OCI-M2 (cell line): ENCODE data around the gene SIRPB2.
"Not testable (repeated sequence)": the region's sequence is repeated elsewhere in the genome, so short reads cannot be mapped to it uniquely, and the experiment has no call there.

Source experiments
- DNase-seq: peaks from one replicate; lab custom pipeline; 2025; ENCODE audit not compliant: unreplicated experiment; lab: John Stamatoyannopoulos, UW

The SIRPB2 gene

DNA sequence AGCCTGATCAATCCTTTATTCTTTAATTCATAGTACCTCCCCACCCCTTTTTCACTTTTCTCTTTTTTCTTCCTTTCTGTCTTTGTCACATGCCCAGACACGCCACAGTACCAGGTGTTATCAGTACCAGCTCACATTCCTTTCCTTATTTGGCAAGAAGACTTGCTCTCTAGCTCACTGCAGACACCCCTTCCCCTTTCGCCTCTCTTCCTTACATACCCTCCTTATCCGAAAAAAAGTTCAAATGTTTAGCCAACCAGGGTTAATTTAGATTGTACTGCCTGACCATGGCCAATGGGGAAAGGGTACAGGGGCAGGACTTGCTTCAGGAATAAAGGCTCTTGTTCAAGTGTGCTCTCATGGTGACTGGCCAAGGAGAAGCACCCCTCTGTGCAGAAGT lies 9.3 kb upstream of the SIRPB2 start:
- DNase-seq = no peak

- no peak for DNase-seq
Measured at GRCh38 chr20:1499528-1500420, 8.6 kb upstream of the SIRPB2 start.

- DNase-seq = not testable (repeated sequence)
Measured at GRCh38 chr20:1497371-1497770, 6.2 kb upstream of the SIRPB2 start.

- no peak for DNase-seq
Measured at GRCh38 chr20:1496930-1497329, 5.7 kb upstream of the SIRPB2 start.

DNA sequence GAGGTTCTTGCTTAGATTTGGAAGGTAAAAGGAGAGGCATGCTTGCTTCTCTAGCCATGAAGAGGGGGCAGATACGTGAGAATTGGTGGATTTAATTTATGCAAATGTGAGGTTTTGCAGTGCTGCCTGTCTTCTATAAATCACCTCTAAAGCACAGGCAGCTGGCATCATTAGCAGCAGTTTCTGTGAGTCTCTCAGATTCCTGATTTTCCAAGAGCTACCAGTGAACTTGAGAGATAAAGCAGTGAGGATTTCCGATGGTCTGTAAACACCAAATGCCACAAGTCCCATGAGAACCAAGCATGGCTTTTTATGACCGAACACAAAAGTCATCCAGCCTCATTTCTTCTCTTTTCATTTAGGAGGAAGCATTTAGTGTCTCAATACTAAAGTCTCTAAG lies 3.2 kb upstream of the SIRPB2 start:
- DNase-seq = no peak

GRCh38 chr20:1493536-1493935 lies 2.3 kb upstream of the SIRPB2 start:
- DNase-seq = no peak

GRCh38 chr20:1491860-1492642 lies 831 bp upstream of the SIRPB2 start:
- DNase-seq = no peak

DNA sequence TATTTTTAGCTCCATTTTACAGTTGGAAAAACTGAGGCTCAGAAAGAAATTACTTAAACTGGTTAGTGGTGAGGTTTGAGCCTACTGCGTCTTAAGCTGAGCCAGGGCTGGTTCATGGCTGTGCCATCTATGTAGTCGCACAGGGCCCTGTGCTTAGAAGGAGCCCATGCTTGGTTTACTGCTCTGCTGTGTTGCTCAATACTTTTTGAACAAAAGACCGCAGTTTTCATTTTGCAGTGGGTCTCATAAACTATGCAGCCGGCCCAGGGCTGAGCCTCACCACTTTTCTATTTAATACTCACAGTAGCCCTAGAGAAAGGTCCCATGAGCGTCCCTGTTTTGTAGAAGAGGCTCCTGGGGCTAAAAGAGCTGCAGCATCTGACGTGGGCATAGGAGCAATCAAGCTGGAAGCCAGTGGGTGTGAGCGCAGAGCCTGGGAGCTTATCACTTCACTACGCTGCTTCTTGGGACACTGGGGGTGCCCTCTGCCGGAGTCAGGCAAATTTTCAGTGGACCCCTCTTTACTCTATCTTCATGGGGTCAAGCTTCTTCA lies 501 bp downstream of the SIRPB2 start:
- no peak for DNase-seq

- no peak for DNase-seq
Measured at GRCh38 chr20:1489764-1490436, 1.3 kb downstream of the SIRPB2 start.

DNA sequence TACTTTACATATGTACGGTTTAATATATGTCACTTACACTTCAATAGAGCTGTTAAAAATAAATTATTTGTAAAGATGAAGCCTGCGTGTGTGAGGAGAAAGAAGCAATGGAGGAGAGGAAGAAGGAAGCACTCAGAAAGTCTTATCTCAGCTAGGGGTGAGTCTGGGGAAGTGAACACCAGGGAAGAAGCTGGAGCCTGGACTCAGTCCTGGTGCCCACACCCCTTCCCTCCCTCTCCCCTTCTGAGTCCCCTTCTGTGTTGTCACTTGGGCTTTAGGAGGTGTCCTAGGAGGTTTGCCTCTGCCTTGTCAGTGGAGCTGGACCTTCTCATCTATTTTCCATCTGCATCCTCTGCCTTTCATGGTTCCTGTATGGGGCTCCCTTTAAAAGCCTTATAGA lies 1.9 kb downstream of the SIRPB2 start:
- no peak for DNase-seq

GRCh38 chr20:1486566-1486965 lies 4.7 kb downstream of the SIRPB2 start:
- DNase-seq = no peak

- no peak for DNase-seq
Measured at GRCh38 chr20:1484438-1485116, 6.6 kb downstream of the SIRPB2 start.

GRCh38 chr20:1479831-1480595 lies 11.2 kb downstream of the SIRPB2 start:
- DNase-seq = no peak

DNA sequence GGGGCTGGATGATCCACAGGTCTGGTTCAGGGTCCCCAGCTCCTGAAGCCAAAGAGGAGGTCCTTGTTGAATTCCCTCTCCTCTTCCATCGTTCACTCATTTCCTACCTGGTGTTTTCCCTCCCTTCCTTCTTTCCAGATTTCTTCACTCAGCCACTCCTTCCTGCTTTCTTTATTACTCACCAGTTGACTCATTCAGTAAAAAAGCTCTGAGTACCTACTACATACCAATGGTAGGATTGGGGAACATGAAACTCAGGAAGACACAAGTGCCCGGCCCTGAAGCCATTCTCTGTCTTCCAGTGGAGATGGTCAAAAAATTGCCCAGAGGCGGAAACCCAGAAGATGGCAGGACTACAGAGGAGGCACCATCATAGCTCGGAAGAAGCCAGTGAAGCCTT lies 12.7 kb downstream of the SIRPB2 start:
- DNase-seq = no peak

DNA sequence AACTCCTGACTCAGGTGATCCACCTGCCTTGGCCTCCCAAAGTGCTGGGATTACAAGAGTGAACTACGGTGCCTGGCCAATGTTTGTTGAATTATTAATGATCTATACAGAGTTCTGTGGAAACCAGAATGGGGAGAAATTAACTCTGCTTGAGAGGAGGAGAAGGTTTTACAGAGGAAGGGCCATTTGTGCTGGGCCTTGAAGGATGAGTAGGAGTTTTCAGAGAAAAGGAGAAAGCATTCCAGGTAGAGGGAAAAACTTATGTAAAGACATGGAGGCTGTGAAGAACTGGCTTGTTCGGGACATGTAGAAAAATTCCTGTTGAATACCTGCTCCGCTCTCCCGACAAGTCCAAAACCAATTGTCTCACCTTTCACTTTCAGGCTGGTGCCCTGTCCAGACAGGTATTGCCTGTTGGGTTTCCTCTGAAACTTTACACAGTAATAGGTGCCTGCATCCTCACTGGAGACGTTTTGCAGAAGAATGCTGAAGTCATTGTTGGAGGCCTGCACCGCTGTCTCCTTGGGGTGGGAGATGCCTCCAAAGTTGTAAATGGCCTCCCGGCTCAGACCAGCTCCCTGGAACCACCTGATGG lies 13.2 kb downstream of the SIRPB2 start:
- no peak for DNase-seq

- no peak for DNase-seq
Measured at GRCh38 chr20:1474817-1475603, 16.2 kb downstream of the SIRPB2 start.

DNA sequence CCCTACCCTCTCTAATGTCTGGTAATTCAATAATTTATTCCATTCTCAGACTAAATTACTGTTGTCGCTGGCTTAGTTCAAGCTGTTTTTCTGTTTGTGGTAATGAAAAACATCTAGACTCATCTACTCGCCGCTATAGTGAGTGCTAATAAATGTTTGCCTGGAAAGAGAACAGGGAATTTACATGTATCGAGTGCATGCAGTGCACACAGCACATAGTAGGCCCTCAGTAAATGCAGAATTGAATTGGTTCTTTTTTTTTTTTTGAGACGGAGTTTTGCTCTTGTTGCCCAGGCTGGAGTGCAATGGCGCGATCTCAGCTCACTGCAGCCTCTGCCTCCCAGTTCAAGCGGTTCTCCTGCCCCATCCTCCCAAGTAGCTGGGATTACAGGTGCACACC lies 16.9 kb downstream of the SIRPB2 start:
- no peak for DNase-seq

- no peak for DNase-seq
Measured at GRCh38 chr20:1473246-1474220, 17.7 kb downstream of the SIRPB2 start.
